ENCODE results near the gene SLC26A4.

Gene SLC26A4

GRCh38 chr7:107678110-107678753 is 17.6 kb downstream of the SLC26A4 start:
- Mint-ChIP-seq H3K27ac (peak overlapping the region; percentile 72), H3K4me3 (no peak overlapping the region), H3K4me1 (peaks cover 15% of the 10 kb centered on the region), H3K36me3 (no peaks in the 10 kb centered on the region), H3K27me3 (no peaks in the 10 kb centered on the region), H3K9me3 (no peaks in the 10 kb centered on the region)
- ATAC-seq: no peak

DNA sequence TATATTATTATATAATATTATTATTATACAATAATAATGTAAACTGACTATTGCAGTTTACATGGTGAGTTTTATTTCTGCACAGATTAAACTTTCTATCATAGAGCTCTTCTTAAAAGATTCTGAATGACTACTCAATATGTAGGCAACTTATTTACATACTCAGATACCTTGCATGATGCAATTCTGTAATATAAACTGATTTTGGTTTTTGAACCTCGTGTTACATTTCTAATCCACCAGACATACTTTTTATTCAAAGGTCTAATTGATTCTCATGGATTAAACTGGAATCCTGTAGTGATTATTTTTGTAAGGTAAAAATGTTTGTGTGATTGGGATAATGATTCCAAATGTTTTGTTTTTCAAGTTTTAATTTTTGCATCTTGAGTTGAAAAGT is 19.9 kb downstream of the SLC26A4 start:
- no peak overlapping the region for H3K4me3 Mint-ChIP-seq
- no peaks in the 10 kb centered on the region for H3K27me3 Mint-ChIP-seq
- no peak overlapping the region for H3K27ac Mint-ChIP-seq

DNA sequence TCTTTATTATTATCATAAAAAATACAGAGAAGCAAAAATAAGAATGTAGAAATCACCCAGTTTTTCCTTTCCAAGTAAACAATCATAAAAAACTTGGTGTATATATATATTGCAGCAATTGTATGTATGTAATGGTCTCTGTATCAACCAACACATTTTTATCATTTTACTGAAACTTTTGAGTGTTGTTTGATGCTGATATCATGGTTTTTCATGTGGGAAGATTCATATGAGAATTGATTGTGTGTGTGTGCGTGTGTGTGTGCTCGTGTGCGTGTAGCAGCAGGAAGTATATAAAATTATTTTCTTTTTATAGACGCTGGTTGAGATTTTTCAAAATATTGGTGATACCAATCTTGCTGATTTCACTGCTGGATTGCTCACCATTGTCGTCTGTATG is 22.3 kb downstream of the SLC26A4 start:
- no peak overlapping the region for H3K4me3 Mint-ChIP-seq
- no peaks in the 10 kb centered on the region for H3K27me3 Mint-ChIP-seq
- no peaks in the 10 kb centered on the region for H3K36me3 Mint-ChIP-seq
- no peak overlapping the region for H3K27ac Mint-ChIP-seq
- peaks cover 14% of the 10 kb centered on the region for H3K4me1 Mint-ChIP-seq
- ATAC-seq: no peak
- no peaks in the 10 kb centered on the region for H3K9me3 Mint-ChIP-seq

More for the DNA sequence above, 19.9 kb downstream of the SLC26A4 start:
- Mint-ChIP-seq H3K9me3 (no peaks in the 10 kb centered on the region), H3K36me3 (no peaks in the 10 kb centered on the region), H3K4me1 (peaks cover 15% of the 10 kb centered on the region)
- ATAC-seq: no peak

DNA sequence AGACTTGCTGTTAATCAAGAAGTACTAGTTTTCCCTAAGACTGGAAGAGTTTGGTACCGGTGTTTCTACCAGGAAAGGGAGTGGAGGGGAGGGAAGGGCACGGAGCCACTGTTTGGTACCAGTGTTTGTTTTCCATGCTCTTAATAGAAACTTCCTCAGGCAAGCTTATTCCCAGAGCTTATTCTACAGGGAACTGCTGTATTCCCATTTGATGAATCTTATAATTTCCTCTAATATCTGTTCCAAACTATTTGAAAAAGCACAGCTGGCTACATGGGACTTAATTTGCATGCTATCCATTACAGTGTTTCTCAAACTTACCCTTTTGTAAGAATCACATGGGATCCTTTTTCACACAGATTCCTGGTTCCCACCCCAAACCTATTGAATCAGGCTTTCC is 23.7 kb downstream of the SLC26A4 start:
- Mint-ChIP-seq H3K27me3 (no peaks in the 10 kb centered on the region), H3K9me3 (no peaks in the 10 kb centered on the region), H3K4me3 (no peak overlapping the region), H3K27ac (no peak overlapping the region), H3K36me3 (no peaks in the 10 kb centered on the region), H3K4me1 (no peaks in the 10 kb centered on the region)
- no peak for ATAC-seq

DNA sequence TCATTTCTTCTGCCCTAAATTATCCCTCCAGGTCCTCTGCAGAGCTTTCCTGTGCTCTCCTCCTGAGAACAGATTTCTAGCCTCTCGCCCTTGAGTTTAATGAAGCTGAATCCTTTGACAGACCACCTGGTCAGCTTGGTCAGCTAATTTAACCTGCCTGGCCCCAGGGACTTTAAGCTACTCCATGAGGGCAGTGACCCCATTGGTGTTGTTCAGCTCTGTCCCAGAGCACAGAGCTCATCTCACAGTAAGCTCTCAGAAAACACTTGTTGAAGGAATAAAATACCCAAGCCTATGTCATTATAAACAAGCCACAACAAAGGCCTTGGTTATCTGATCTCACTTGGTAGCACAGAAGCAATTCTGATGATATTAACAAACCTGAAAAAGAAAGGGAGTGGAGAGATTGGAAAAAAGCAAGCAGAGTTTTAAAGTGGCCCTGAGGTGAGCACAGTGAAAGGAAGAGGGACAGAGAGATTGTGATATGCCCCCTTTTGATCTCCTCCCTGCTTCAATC is 24.4 kb downstream of the SLC26A4 start:
- peaks cover under 1% of the 10 kb centered on the region for H3K36me3 Mint-ChIP-seq
- H3K9me3 Mint-ChIP-seq: no peaks in the 10 kb centered on the region
- H3K4me3 Mint-ChIP-seq: no peak overlapping the region
- no peaks in the 10 kb centered on the region for H3K4me1 Mint-ChIP-seq
- H3K27ac Mint-ChIP-seq: no peak overlapping the region
- H3K27me3 Mint-ChIP-seq: no peaks in the 10 kb centered on the region
- ATAC-seq: no peak

GRCh38 chr7:107686816-107687387 is 26.3 kb downstream of the SLC26A4 start:
- Mint-ChIP-seq H3K4me3 (no peak overlapping the region), H3K4me1 (no peaks in the 10 kb centered on the region), H3K9me3 (no peaks in the 10 kb centered on the region), H3K27me3 (no peaks in the 10 kb centered on the region), H3K27ac (no peak overlapping the region), H3K36me3 (peaks cover 4% of the 10 kb centered on the region)
- no peak for ATAC-seq

- Mint-ChIP-seq H3K4me3 (no peak overlapping the region), H3K4me1 (no peaks in the 10 kb centered on the region), H3K36me3 (peaks cover 4% of the 10 kb centered on the region), H3K27ac (no peak overlapping the region), H3K27me3 (no peaks in the 10 kb centered on the region), H3K9me3 (no peaks in the 10 kb centered on the region)
- no peak for ATAC-seq
Measured at GRCh38 chr7:107687656-107688055, 27.0 kb downstream of the SLC26A4 start.

GRCh38 chr7:107689553-107689952 is 28.9 kb downstream of the SLC26A4 start:
- Mint-ChIP-seq H3K4me1 (no peaks in the 10 kb centered on the region), H3K4me3 (no peak overlapping the region), H3K27me3 (no peaks in the 10 kb centered on the region), H3K9me3 (no peaks in the 10 kb centered on the region), H3K27ac (no peak overlapping the region), H3K36me3 (peaks cover 4% of the 10 kb centered on the region)
- no peak for ATAC-seq

- Mint-ChIP-seq H3K27me3 (no peaks in the 10 kb centered on the region), H3K9me3 (no peaks in the 10 kb centered on the region), H3K4me3 (no peak overlapping the region), H3K36me3 (peaks cover 4% of the 10 kb centered on the region), H3K27ac (no peak overlapping the region), H3K4me1 (no peaks in the 10 kb centered on the region)
- ATAC-seq: no peak
Measured at GRCh38 chr7:107690084-107690483, 29.5 kb downstream of the SLC26A4 start.

DNA sequence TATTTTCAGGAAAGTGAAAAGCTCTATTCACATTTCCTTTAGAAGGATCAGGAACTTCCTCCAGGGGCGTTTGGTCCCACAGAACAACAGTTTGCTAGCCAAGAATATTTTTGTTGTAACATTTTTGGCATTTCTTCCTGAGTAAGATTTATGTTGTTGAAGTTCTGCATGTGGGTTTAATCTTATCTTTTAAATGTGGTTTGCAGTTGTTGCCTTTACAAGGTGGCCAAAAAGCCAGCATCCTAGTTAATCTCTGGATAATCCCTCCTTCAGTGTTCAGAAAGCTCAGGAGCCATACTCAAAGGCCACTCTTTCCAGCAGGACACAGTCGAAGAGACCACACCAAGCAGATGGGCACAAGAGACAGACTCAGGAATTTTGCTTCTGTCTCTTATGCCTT is 30.0 kb downstream of the SLC26A4 start:
- Mint-ChIP-seq H3K27ac (no peak overlapping the region), H3K4me3 (no peak overlapping the region), H3K36me3 (peaks cover 4% of the 10 kb centered on the region), H3K27me3 (no peaks in the 10 kb centered on the region), H3K4me1 (no peaks in the 10 kb centered on the region), H3K9me3 (no peaks in the 10 kb centered on the region)
- no peak for ATAC-seq

DNA sequence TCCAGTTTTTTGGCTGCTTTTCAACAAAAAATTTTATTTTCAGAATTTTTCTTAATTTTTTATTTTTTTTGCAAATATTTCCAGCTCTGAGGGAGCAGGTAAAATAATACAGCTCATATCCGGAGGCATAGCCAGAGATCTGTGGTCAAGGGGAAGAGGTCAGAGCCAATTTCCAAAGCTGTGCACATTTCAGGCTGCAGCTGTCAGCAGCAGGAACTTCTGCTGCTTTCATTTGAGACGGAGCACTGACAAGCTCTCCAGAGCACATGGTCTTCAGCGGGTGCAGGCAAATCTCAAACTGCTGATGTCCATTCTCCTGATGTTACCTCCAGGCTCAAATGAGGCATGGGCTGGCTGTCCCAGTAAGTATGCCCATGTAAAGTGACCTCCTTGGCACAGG is 31.1 kb downstream of the SLC26A4 start:
- Mint-ChIP-seq H3K9me3 (no peaks in the 10 kb centered on the region), H3K27ac (no peak overlapping the region), H3K4me1 (no peaks in the 10 kb centered on the region), H3K4me3 (no peak overlapping the region), H3K36me3 (peaks cover 4% of the 10 kb centered on the region), H3K27me3 (no peaks in the 10 kb centered on the region)
- ATAC-seq: no peak

GRCh38 chr7:107692501-107692900 is 31.9 kb downstream of the SLC26A4 start:
- Mint-ChIP-seq H3K36me3 (peaks cover 4% of the 10 kb centered on the region), H3K27ac (no peak overlapping the region), H3K4me1 (no peaks in the 10 kb centered on the region), H3K4me3 (no peak overlapping the region), H3K27me3 (no peaks in the 10 kb centered on the region), H3K9me3 (no peaks in the 10 kb centered on the region)
- no peak for ATAC-seq

DNA sequence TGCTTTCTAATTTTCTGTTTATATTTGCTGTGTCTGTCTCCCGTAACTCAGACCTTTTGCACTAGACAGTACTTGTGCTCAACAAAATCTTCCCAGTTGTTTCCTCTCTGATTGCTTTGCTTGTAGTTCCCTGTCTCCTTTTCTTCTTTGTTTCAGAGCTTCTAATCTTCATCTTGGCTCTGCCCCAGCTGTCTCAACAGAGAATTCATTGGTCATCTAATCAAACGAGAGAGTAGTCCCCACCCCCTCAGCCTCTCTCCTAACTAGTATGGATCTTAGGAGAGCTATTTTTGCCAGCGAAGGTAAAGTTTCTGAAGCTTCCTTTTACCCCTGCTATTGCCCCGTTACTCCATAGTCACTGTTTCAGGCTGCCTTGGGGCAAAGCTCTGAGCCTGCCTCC is 32.8 kb downstream of the SLC26A4 start:
- Mint-ChIP-seq H3K4me1 (no peaks in the 10 kb centered on the region), H3K4me3 (no peak overlapping the region), H3K9me3 (no peaks in the 10 kb centered on the region), H3K27me3 (no peaks in the 10 kb centered on the region), H3K36me3 (peaks cover 4% of the 10 kb centered on the region), H3K27ac (no peak overlapping the region)
- no peak for ATAC-seq

- Mint-ChIP-seq H3K36me3 (peaks cover 4% of the 10 kb centered on the region), H3K9me3 (no peaks in the 10 kb centered on the region), H3K4me1 (no peaks in the 10 kb centered on the region), H3K4me3 (no peak overlapping the region), H3K27me3 (no peaks in the 10 kb centered on the region), H3K27ac (no peak overlapping the region)
- ATAC-seq: no peak
Measured at GRCh38 chr7:107694386-107694785, 33.8 kb downstream of the SLC26A4 start.

DNA sequence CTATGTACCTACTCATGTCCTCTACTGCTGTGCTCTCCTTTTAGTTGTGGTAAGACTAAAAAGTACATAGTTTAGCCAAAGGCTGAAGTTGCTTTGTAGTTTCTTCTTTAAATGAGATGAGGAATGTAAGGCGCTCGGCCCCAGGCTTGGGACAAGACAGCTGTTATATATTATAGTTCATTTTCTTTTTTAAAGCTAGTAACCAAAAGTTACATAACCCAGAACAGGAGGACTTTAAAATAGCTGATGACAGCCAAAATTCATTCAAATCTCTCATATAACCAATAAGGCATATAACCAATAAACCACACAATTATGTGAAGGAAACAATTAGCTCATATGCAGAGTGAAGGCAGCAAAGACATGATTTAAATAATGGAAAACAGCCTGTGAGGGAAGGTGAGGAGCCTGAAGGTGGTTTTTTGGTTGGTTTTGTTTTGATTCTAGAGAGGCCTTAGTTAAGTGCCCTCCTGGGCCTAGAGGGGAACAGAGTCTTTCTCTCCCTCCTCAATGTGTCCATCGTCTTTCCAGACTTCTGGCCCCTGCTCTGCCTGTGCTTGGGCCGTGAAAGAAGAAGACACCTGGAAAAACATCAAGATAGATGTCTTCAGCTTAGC is 35.8 kb downstream of the SLC26A4 start:
- no peaks in the 10 kb centered on the region for H3K36me3 Mint-ChIP-seq
- H3K4me1 Mint-ChIP-seq: no peaks in the 10 kb centered on the region
- ATAC-seq: no peak
- H3K27ac Mint-ChIP-seq: no peak overlapping the region
- no peak overlapping the region for H3K4me3 Mint-ChIP-seq
- H3K27me3 Mint-ChIP-seq: no peaks in the 10 kb centered on the region
- H3K9me3 Mint-ChIP-seq: no peaks in the 10 kb centered on the region
